NOMO-1 treated with dmso at 0.1 percent for 144 hours (cell line): ENCODE measurements around the gene PKP4.

ENCODE experiments used
- DNase-seq: peaks from one replicate; lab custom pipeline; 2025; ENCODE audit not compliant: unreplicated experiment; lab: John Stamatoyannopoulos, UW

The PKP4 gene

GRCh38 chr2:158730621-158731140 lies 273.9 kb downstream of the PKP4 start:
- DNase-seq = no peak

- DNase-seq = no peak
Observed at GRCh38 chr2:158731386-158731785, 274.6 kb downstream of the PKP4 start.
